Measurements from ENCODE around the gene NKG7.

Gene NKG7

GRCh38 chr19:51324167-51324481, 48.3 kb downstream of the NKG7 start:
- in situ Hi-C loops (cut with HindIII; ENCODE audit: low pct_ligation_motif_present, low sequenced_read_pairs): no loop called here
- H3K36me3 ChIP-seq (replicated peaks): no peaks in the 10 kb centered on the region
- DNase-seq: no peak
- peaks cover 7% of the 10 kb centered on the region for H3K27me3 ChIP-seq (replicated peaks)
- no peak overlapping the region for H3K4me3 ChIP-seq (ENCODE audit: low read depth, low read length)
- H3K27ac ChIP-seq: no peak overlapping the region
- TF ChIP-seq, protein P1, sequence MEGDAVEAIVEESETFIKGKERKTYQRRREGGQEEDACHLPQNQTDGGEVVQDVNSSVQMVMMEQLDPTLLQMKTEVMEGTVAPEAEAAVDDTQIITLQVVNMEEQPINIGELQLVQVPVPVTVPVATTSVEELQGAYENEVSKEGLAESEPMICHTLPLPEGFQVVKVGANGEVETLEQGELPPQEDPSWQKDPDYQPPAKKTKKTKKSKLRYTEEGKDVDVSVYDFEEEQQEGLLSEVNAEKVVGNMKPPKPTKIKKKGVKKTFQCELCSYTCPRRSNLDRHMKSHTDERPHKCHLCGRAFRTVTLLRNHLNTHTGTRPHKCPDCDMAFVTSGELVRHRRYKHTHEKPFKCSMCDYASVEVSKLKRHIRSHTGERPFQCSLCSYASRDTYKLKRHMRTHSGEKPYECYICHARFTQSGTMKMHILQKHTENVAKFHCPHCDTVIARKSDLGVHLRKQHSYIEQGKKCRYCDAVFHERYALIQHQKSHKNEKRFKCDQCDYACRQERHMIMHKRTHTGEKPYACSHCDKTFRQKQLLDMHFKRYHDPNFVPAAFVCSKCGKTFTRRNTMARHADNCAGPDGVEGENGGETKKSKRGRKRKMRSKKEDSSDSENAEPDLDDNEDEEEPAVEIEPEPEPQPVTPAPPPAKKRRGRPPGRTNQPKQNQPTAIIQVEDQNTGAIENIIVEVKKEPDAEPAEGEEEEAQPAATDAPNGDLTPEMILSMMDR (IDR thresholded peaks at IDR 0.05; ENCODE audit: low read depth, low read length, missing control alignments): no peak

DNA sequence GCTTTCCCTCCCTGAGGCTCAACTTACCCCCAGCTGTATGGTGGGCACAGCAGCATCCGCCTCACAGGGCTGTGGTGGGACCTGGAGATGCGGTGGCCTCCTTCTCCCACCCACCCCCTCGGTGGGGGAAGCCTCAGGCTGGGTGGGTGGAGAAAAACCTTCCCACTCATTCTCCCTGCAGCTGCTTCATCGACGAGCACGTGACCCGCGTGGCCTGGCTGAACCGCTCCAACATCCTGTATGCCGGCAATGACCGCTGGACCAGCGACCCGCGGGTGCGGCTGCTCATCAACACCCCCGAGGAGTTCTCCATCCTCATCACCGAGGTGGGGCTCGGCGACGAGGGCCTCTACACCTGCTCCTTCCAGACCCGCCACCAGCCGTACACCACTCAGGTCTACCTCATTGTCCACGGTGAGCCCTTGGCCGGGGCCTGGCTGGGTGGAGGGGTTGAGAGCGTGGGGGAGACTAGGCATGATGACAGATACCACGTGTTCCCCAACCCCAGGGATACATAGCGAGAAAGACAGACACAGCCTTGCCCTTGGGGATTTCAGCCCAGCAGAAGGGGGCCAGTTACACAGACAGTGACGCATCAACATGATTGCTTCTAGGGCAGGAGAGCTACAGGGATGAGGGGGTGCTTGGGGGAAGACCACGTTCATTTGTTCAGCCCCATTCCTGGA, 48.8 kb downstream of the NKG7 start:
- Histone ChIP-seq H3K27ac (no peak overlapping the region), H3K27me3 (replicated peaks) (peaks cover 7% of the 10 kb centered on the region), H3K4me3 (ENCODE audit: low read depth, low read length) (no peak overlapping the region), H3K36me3 (replicated peaks) (no peaks in the 10 kb centered on the region)
- no peak for DNase-seq
- TF ChIP-seq, protein P1 (IDR thresholded peaks at IDR 0.05; ENCODE audit: low read depth, low read length, missing control alignments): no peak
- in situ Hi-C loops (cut with HindIII; ENCODE audit: low pct_ligation_motif_present, low sequenced_read_pairs): no loop called here

DNA sequence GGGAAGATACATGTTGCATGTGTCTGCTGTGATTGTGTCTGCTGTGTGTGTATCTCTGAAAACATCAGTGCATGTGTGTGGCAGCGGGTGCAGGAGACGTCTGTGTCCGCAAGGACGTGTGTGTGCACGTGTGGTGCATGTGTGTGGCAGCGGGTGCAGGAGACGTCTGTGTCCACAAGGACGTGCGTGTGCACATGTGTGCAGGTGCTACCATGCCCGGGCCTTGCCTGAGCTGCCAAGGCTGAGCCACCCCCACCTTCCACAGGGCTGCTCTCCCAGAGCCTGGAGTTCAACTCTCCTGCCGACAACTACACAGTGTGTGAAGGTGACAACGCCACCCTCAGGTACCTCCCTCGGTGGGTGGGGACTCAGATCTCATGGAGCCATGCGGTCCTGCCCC, 50.7 kb downstream of the NKG7 start:
- Histone ChIP-seq H3K4me3 (ENCODE audit: low read depth, low read length) (no peak overlapping the region), H3K27me3 (replicated peaks) (no peaks in the 10 kb centered on the region), H3K27ac (no peak overlapping the region), H3K36me3 (replicated peaks) (no peaks in the 10 kb centered on the region)
- no peak for DNase-seq
- in situ Hi-C loops (cut with HindIII; ENCODE audit: low pct_ligation_motif_present, low sequenced_read_pairs): no loop called here
- TF ChIP-seq, protein P1 (IDR thresholded peaks at IDR 0.05; ENCODE audit: low read depth, low read length, missing control alignments): no peak
